HEK293 (cell line): ENCODE results near the gene NKPD1.

Experiments used
- CTCF ChIA-PET: fragments of 350-600 bp; formaldehyde crosslinking; extraction: SDS; loops from one replicate; lab custom pipeline; 2021; ENCODE audit warnings: antibody characterized with exemption; lab: Yijun Ruan, JAX
- POLR2A ChIA-PET: fragments of 300-600 bp; formaldehyde crosslinking; extraction: SDS; loops from one replicate; lab custom pipeline; 2020; ENCODE audit warnings: antibody characterized with exemption, inconsistent platforms; lab: Yijun Ruan, JAX
- H3K27ac ChIP-seq: fragments of 200-500 bp; sonication (Bioruptor generic); 2 replicates; pipeline ENCODE4 v1.5.1; 2014; ENCODE audit warnings: low read depth, low read length, control low read depth, inconsistent platforms; ENCODE audit errors: extremely low read depth
- H3K36me3 ChIP-seq, 2 experiments: fragments of 200-500 bp in 1 of 2; sonication (Bioruptor generic) in 1 of 2; 1 replicate in 1 of 2; 2 replicates in 1 of 2; pipeline ENCODE4 v1.5.1; 2014 to 2017; ENCODE audit warnings: inconsistent platforms in 2 of 2, low read length in 2 of 2; ENCODE audit not compliant: control insufficient read depth in 2 of 2, insufficient read depth in 1 of 2
- H3K4me1 ChIP-seq: fragments of 200-500 bp; sonication (Bioruptor generic); 2 replicates; pipeline ENCODE4 v1.5.1; 2014; ENCODE audit warnings: mild to moderate bottlenecking, low read length, inconsistent platforms; ENCODE audit not compliant: control insufficient read depth, insufficient read depth
- H3K4me3 ChIP-seq: 2 replicates; pipeline ENCODE4 v1.5.1; 2011; ENCODE audit warnings: low read depth, mild to moderate bottlenecking, control low read depth, low read length, moderate library complexity
- H3K9me3 ChIP-seq: fragments of 200-500 bp; sonication (Bioruptor generic); 2 replicates; pipeline ENCODE4 v1.5.1; 2014; ENCODE audit warnings: low read depth, low read length, inconsistent platforms; ENCODE audit not compliant: control insufficient read depth, insufficient read depth
- BCL6B ChIP-seq: fragments of 450-650 bp; formaldehyde crosslinking; IDR thresholded peaks from 2 replicates; pipeline ENCODE4 v1.5.1; 2017; ENCODE audit warnings: missing biosample characterization, missing genetic modification characterization
- ELK4 ChIP-seq: IDR thresholded peaks from 2 replicates; pipeline ENCODE4 v1.6.1; 2011; ENCODE audit warnings: mild to moderate bottlenecking, low read depth, low read length, borderline replicate concordance
- KLF7 ChIP-seq: fragments of 450-650 bp; formaldehyde crosslinking; IDR thresholded peaks from 2 replicates; pipeline ENCODE4 v1.5.1; 2016; ENCODE audit warnings: missing biosample characterization, missing genetic modification characterization, borderline replicate concordance
- PRDM6 ChIP-seq: fragments of 450-650 bp; formaldehyde crosslinking; IDR thresholded peaks from 2 replicates; pipeline ENCODE4 v1.5.1; 2017; ENCODE audit warnings: missing biosample characterization, missing genetic modification characterization
- SCRT2 ChIP-seq: fragments of 450-650 bp; formaldehyde crosslinking; IDR thresholded peaks from 2 replicates; pipeline ENCODE4 v1.5.1; 2016; ENCODE audit warnings: missing biosample characterization, missing genetic modification characterization
- ZBTB44 ChIP-seq: fragments of 450-650 bp; IDR thresholded peaks from 2 replicates; pipeline ENCODE4 v1.5.1; 2018; ENCODE audit warnings: missing biosample characterization, mild to moderate bottlenecking, missing genetic modification characterization
- ZNF10 ChIP-seq: fragments of 450-650 bp; formaldehyde crosslinking; IDR thresholded peaks from 2 replicates; pipeline ENCODE4 v1.5.1; 2017; ENCODE audit warnings: missing biosample characterization, missing genetic modification characterization
- ZNF416 ChIP-seq: fragments of 450-650 bp; formaldehyde crosslinking; IDR thresholded peaks from 2 replicates; pipeline ENCODE4 v1.5.1; 2016; ENCODE audit warnings: missing biosample characterization, missing genetic modification characterization
- ZNF48 ChIP-seq: fragments of 450-650 bp; formaldehyde crosslinking; IDR thresholded peaks from 2 replicates; pipeline ENCODE4 v1.5.1; 2016; ENCODE audit warnings: missing biosample characterization, missing genetic modification characterization
- ZNF677 ChIP-seq: fragments of 450-650 bp; IDR thresholded peaks from 2 replicates; pipeline ENCODE4 v1.5.0; 2018; ENCODE audit warnings: missing biosample characterization, mild to moderate bottlenecking, missing genetic modification characterization, moderate library complexity
- ZNF76 ChIP-seq: fragments of 450-650 bp; formaldehyde crosslinking; IDR thresholded peaks from 2 replicates; pipeline ENCODE4; 2016; ENCODE audit warnings: low read depth, missing biosample characterization, missing genetic modification characterization, borderline replicate concordance
- ZSCAN23 ChIP-seq: fragments of 450-650 bp; formaldehyde crosslinking; IDR thresholded peaks from 2 replicates; pipeline ENCODE4 v1.5.1; 2016; ENCODE audit warnings: missing biosample characterization, missing genetic modification characterization
- ZSCAN5A ChIP-seq: fragments of 450-650 bp; formaldehyde crosslinking; IDR thresholded peaks from 2 replicates; pipeline ENCODE4 v1.5.1; 2016; ENCODE audit warnings: missing biosample characterization, missing genetic modification characterization

NKPD1 gene

GRCh38 chr19:45163751-45164460, 3.1 kb upstream of the NKPD1 start:
- CTCF ChIA-PET = interaction anchor here (0.9 kb wide), 1 partner anchor 260 kb away, joined by 4 read pairs; no protein-coding TSS in a partner anchor

More at GRCh38 chr19:45163751-45164460, 3.1 kb upstream of the NKPD1 start:
- no peak overlapping the region for H3K27ac ChIP-seq
- TF ChIP-seq PRDM6 (no peak), ZNF76 (no peak), ZNF416 (tag by site-specific recombination) (no peak), ELK4 (no peak), ZBTB44 (tag by site-specific recombination) (no peak), ZSCAN23 (tag by site-specific recombination) (no peak), ZNF48 (tag by site-specific recombination) (no peak), ZNF10 (tag by site-specific recombination) (no peak), SCRT2 (no peak), KLF7 (tag by site-specific recombination) (no peak), BCL6B (tag by site-specific recombination) (no peak), ZSCAN5A (tag by site-specific recombination) (no peak), ZNF677 (no peak)
- TF ChIP-seq, all 188 proteins: peak for 0
- H3K9me3 ChIP-seq = no peaks in the 10 kb centered on the region
- H3K4me1 ChIP-seq = no peaks in the 10 kb centered on the region
- POLR2A ChIA-PET = interaction anchor here (1.0 kb wide), 1 partner anchor 14 kb away, joined by 5 read pairs; the partner anchor contains the start of genes BLOC1S3 and TRAPPC6A
- H3K4me3 ChIP-seq = no peak overlapping the region
- no peaks in the 10 kb centered on the region for H3K36me3 ChIP-seq
